HEK293 (cell line): ENCODE measurements around the gene ADAMTSL4.

Source experiments
- CTCF ChIA-PET: fragments of 350-600 bp; formaldehyde crosslinking; extraction: SDS; loops from one replicate; lab custom pipeline; 2021; ENCODE audit warnings: antibody characterized with exemption; lab: Yijun Ruan, JAX
- POLR2A ChIA-PET: fragments of 300-600 bp; formaldehyde crosslinking; extraction: SDS; loops from one replicate; lab custom pipeline; 2020; ENCODE audit warnings: antibody characterized with exemption, inconsistent platforms; lab: Yijun Ruan, JAX
- H3K27ac ChIP-seq: fragments of 200-500 bp; sonication (Bioruptor generic); 2 replicates; pipeline ENCODE4 v1.5.1; 2014; ENCODE audit warnings: low read depth, low read length, control low read depth, inconsistent platforms; ENCODE audit errors: extremely low read depth
- H3K36me3 ChIP-seq, 2 experiments: fragments of 200-500 bp in 1 of 2; sonication (Bioruptor generic) in 1 of 2; 1 replicate in 1 of 2; 2 replicates in 1 of 2; pipeline ENCODE4 v1.5.1; 2014 to 2017; ENCODE audit warnings: inconsistent platforms in 2 of 2, low read length in 2 of 2; ENCODE audit not compliant: control insufficient read depth in 2 of 2, insufficient read depth in 1 of 2
- H3K4me1 ChIP-seq: fragments of 200-500 bp; sonication (Bioruptor generic); 2 replicates; pipeline ENCODE4 v1.5.1; 2014; ENCODE audit warnings: mild to moderate bottlenecking, low read length, inconsistent platforms; ENCODE audit not compliant: control insufficient read depth, insufficient read depth
- H3K4me3 ChIP-seq: 2 replicates; pipeline ENCODE4 v1.5.1; 2011; ENCODE audit warnings: low read depth, mild to moderate bottlenecking, control low read depth, low read length, moderate library complexity
- H3K9me3 ChIP-seq: fragments of 200-500 bp; sonication (Bioruptor generic); 2 replicates; pipeline ENCODE4 v1.5.1; 2014; ENCODE audit warnings: low read depth, low read length, inconsistent platforms; ENCODE audit not compliant: control insufficient read depth, insufficient read depth
- BCL11B ChIP-seq: fragments of 450-650 bp; formaldehyde crosslinking; IDR thresholded peaks from 2 replicates; pipeline ENCODE4 v1.5.1; 2016; ENCODE audit warnings: low read depth, missing biosample characterization, missing genetic modification characterization
- EGR2 ChIP-seq: fragments of 450-650 bp; formaldehyde crosslinking; IDR thresholded peaks from 2 replicates; pipeline ENCODE4 v1.5.1; 2016; ENCODE audit warnings: low read depth, missing biosample characterization, missing genetic modification characterization
- FEZF1 ChIP-seq: fragments of 450-650 bp; formaldehyde crosslinking; IDR thresholded peaks from 2 replicates; pipeline ENCODE4 v1.5.1; 2016; ENCODE audit warnings: missing biosample characterization, missing genetic modification characterization
- GFI1B ChIP-seq: fragments of 450-650 bp; formaldehyde crosslinking; IDR thresholded peaks from 2 replicates; pipeline ENCODE4 v1.5.1; 2016; ENCODE audit warnings: missing biosample characterization, missing genetic modification characterization
- KLF1 ChIP-seq: fragments of 450-650 bp; formaldehyde crosslinking; IDR thresholded peaks from 2 replicates; pipeline ENCODE4 v1.5.1; 2016; ENCODE audit warnings: missing biosample characterization, missing genetic modification characterization
- KLF8 ChIP-seq: fragments of 450-650 bp; formaldehyde crosslinking; IDR thresholded peaks from 2 replicates; pipeline ENCODE4 v1.5.1; 2016; ENCODE audit warnings: missing biosample characterization, missing genetic modification characterization
- MZF1 ChIP-seq: fragments of 450-650 bp; formaldehyde crosslinking; IDR thresholded peaks from 2 replicates; pipeline ENCODE4 v1.5.1; 2017; ENCODE audit warnings: missing biosample characterization, missing genetic modification characterization, borderline replicate concordance
- OSR2 ChIP-seq: fragments of 450-650 bp; formaldehyde crosslinking; IDR thresholded peaks from 2 replicates; pipeline ENCODE4 v1.5.1; 2016; ENCODE audit warnings: missing biosample characterization, missing genetic modification characterization
- PRDM1 ChIP-seq: fragments of 450-650 bp; formaldehyde crosslinking; IDR thresholded peaks from 2 replicates; pipeline ENCODE4; 2016; ENCODE audit warnings: missing biosample characterization, missing genetic modification characterization
- REPIN1 ChIP-seq: fragments of 450-650 bp; formaldehyde crosslinking; IDR thresholded peaks from 2 replicates; pipeline ENCODE4 v1.5.1; 2017; ENCODE audit warnings: missing biosample characterization, missing genetic modification characterization, low read depth
- SP3 ChIP-seq: fragments of 450-650 bp; formaldehyde crosslinking; IDR thresholded peaks from 2 replicates; pipeline ENCODE4 v1.5.1; 2016; ENCODE audit warnings: missing biosample characterization, missing genetic modification characterization
- ZBTB1 ChIP-seq: fragments of 450-650 bp; formaldehyde crosslinking; IDR thresholded peaks from 2 replicates; pipeline ENCODE4 v1.5.1; 2016; ENCODE audit warnings: missing biosample characterization, missing genetic modification characterization
- ZBTB20 ChIP-seq: fragments of 450-650 bp; formaldehyde crosslinking; IDR thresholded peaks from 2 replicates; pipeline ENCODE4 v1.5.1; 2016; ENCODE audit warnings: missing biosample characterization, missing genetic modification characterization
- ZBTB8A ChIP-seq: fragments of 450-650 bp; formaldehyde crosslinking; IDR thresholded peaks from 2 replicates; pipeline ENCODE4 v1.5.1; 2016; ENCODE audit warnings: missing biosample characterization, missing genetic modification characterization
- ZEB2 ChIP-seq: fragments of 450-650 bp; formaldehyde crosslinking; IDR thresholded peaks from 2 replicates; pipeline ENCODE4 v1.5.1; 2016; ENCODE audit warnings: missing biosample characterization, missing genetic modification characterization
- ZFP41 ChIP-seq: fragments of 450-650 bp; formaldehyde crosslinking; IDR thresholded peaks from 2 replicates; pipeline ENCODE4 v1.5.1; 2016; ENCODE audit warnings: missing biosample characterization, missing genetic modification characterization, borderline replicate concordance
- ZNF169 ChIP-seq: fragments of 450-650 bp; formaldehyde crosslinking; IDR thresholded peaks from 2 replicates; pipeline ENCODE4 v1.5.1; 2016; ENCODE audit warnings: missing biosample characterization, missing genetic modification characterization
- ZNF24 ChIP-seq: fragments of 450-650 bp; formaldehyde crosslinking; IDR thresholded peaks from 2 replicates; pipeline ENCODE4 v1.5.1; 2016; ENCODE audit warnings: missing biosample characterization, missing genetic modification characterization
- ZNF350 ChIP-seq: fragments of 450-650 bp; formaldehyde crosslinking; IDR thresholded peaks from 2 replicates; pipeline ENCODE4 v1.5.0; 2017; ENCODE audit warnings: missing biosample characterization, mild to moderate bottlenecking, missing genetic modification characterization
- ZNF366 ChIP-seq: fragments of 450-650 bp; formaldehyde crosslinking; conservative IDR thresholded peaks from 2 replicates; pipeline ENCODE4 v1.5.1; 2016; ENCODE audit warnings: missing biosample characterization, missing genetic modification characterization
- ZNF391 ChIP-seq: fragments of 450-650 bp; formaldehyde crosslinking; IDR thresholded peaks from 2 replicates; pipeline ENCODE4 v1.5.1; 2016; ENCODE audit warnings: low read depth, missing biosample characterization, missing genetic modification characterization, borderline replicate concordance
- ZNF433 ChIP-seq: fragments of 450-650 bp; formaldehyde crosslinking; IDR thresholded peaks from 2 replicates; pipeline ENCODE4 v1.5.1; 2016; ENCODE audit warnings: missing biosample characterization, missing genetic modification characterization, low read depth
- ZNF654 ChIP-seq: fragments of 450-650 bp; formaldehyde crosslinking; IDR thresholded peaks from 2 replicates; pipeline ENCODE4 v1.5.1; 2016; ENCODE audit warnings: low read depth, missing biosample characterization, missing genetic modification characterization
- ZNF785 ChIP-seq: fragments of 450-650 bp; formaldehyde crosslinking; IDR thresholded peaks from 2 replicates; pipeline ENCODE4 v1.5.1; 2016; ENCODE audit warnings: missing biosample characterization, missing genetic modification characterization
- ZNF791 ChIP-seq: fragments of 450-650 bp; formaldehyde crosslinking; IDR thresholded peaks from 2 replicates; pipeline ENCODE4 v1.5.1; 2016; ENCODE audit warnings: missing biosample characterization, missing genetic modification characterization
- ZSCAN30 ChIP-seq: fragments of 450-650 bp; IDR thresholded peaks from 2 replicates; pipeline ENCODE4 v1.5.1; 2018; ENCODE audit warnings: missing biosample characterization, mild to moderate bottlenecking, missing genetic modification characterization, moderate library complexity
- TF ChIP-seq, protein P1 (sequence below): fragments of 450-650 bp; formaldehyde crosslinking; IDR thresholded peaks from 2 replicates; pipeline ENCODE4 v1.5.1; 2016; ENCODE audit warnings: missing biosample characterization, missing genetic modification characterization
- TF ChIP-seq, protein P2 (sequence below): fragments of 450-650 bp; formaldehyde crosslinking; conservative IDR thresholded peaks from 2 replicates; pipeline ENCODE4 v1.5.1; 2016; ENCODE audit warnings: low read depth, missing biosample characterization, missing genetic modification characterization
- TF ChIP-seq, protein P3 (sequence below): fragments of 450-650 bp; formaldehyde crosslinking; IDR thresholded peaks from 2 replicates; pipeline ENCODE4 v1.5.1; 2016; ENCODE audit warnings: missing biosample characterization, missing genetic modification characterization

ADAMTSL4 gene

DNA sequence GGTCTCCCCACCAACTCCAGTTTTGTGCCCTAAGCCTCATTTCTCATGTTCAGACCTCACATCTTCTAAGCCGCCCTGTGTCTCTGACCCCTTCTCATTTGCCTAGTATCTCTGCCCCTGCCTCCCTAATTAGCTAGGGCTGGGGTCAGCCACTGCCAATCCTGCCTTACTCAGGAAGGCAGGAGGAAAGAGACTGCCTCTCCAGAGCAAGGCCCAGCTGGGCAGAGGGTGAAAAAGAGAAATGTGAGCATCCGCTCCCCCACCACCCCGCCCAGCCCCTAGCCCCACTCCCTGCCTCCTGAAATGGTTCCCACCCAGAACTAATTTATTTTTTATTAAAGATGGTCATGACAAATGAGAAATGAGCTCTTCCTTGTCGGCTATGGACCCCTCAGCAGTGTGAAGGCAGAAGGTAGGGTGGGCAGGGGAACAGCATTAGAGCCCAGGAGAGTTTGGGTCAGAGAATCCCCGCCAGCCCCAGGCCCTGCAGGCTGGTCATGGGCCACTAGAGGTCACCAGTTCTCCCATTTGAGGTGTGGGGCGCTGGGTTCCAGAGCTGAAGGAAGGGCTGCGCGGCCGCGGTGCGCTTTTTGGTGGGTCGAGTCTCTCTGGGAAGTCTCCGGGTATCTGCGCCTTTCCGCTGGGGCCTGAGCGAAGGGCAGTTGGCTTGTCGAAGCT lies 11.5 kb downstream of the ADAMTSL4 start (continued):
- TF ChIP-seq ZEB2 (tag by site-specific recombination) (peak; percentile 52; the same call in 1 of the 2 replicates), ZBTB8A (tag by site-specific recombination) (peak; percentile 92), BCL11B (tag by site-specific recombination) (0 out of 2 replicates have a peak, but pooled peaks have one; percentile 32), ZFP41 (tag by site-specific recombination) (no peak), ZNF366 (no peak; the same call in 1 of the 2 replicates), ZSCAN30 (tag by site-specific recombination) (peak; percentile 65; the same call in 1 of the 2 replicates), EGR2 (no peak), ZNF785 (tag by site-specific recombination) (no peak), ZNF654 (peak; percentile 90), KLF8 (tag by site-specific recombination) (no peak), ZNF391 (tag by site-specific recombination) (peak; percentile 73; the same call in 1 of the 2 replicates), FEZF1 (tag by site-specific recombination) (no peak)
- TF ChIP-seq, protein P1, sequence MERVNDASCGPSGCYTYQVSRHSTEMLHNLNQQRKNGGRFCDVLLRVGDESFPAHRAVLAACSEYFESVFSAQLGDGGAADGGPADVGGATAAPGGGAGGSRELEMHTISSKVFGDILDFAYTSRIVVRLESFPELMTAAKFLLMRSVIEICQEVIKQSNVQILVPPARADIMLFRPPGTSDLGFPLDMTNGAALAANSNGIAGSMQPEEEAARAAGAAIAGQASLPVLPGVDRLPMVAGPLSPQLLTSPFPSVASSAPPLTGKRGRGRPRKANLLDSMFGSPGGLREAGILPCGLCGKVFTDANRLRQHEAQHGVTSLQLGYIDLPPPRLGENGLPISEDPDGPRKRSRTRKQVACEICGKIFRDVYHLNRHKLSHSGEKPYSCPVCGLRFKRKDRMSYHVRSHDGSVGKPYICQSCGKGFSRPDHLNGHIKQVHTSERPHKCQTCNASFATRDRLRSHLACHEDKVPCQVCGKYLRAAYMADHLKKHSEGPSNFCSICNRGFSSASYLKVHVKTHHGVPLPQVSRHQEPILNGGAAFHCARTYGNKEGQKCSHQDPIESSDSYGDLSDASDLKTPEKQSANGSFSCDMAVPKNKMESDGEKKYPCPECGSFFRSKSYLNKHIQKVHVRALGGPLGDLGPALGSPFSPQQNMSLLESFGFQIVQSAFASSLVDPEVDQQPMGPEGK (tag by site-specific recombination): peak; percentile 13; the same call in 1 of the 2 replicates
- TF ChIP-seq, protein P2, sequence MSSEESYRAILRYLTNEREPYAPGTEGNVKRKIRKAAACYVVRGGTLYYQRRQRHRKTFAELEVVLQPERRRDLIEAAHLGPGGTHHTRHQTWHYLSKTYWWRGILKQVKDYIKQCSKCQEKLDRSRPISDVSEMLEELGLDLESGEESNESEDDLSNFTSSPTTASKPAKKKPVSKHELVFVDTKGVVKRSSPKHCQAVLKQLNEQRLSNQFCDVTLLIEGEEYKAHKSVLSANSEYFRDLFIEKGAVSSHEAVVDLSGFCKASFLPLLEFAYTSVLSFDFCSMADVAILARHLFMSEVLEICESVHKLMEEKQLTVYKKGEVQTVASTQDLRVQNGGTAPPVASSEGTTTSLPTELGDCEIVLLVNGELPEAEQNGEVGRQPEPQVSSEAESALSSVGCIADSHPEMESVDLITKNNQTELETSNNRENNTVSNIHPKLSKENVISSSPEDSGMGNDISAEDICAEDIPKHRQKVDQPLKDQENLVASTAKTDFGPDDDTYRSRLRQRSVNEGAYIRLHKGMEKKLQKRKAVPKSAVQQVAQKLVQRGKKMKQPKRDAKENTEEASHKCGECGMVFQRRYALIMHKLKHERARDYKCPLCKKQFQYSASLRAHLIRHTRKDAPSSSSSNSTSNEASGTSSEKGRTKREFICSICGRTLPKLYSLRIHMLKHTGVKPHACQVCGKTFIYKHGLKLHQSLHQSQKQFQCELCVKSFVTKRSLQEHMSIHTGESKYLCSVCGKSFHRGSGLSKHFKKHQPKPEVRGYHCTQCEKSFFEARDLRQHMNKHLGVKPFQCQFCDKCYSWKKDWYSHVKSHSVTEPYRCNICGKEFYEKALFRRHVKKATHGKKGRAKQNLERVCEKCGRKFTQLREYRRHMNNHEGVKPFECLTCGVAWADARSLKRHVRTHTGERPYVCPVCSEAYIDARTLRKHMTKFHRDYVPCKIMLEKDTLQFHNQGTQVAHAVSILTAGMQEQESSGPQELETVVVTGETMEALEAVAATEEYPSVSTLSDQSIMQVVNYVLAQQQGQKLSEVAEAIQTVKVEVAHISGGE (tag by site-specific recombination): peak; percentile 38; the same call in 1 of the 2 replicates

DNA sequence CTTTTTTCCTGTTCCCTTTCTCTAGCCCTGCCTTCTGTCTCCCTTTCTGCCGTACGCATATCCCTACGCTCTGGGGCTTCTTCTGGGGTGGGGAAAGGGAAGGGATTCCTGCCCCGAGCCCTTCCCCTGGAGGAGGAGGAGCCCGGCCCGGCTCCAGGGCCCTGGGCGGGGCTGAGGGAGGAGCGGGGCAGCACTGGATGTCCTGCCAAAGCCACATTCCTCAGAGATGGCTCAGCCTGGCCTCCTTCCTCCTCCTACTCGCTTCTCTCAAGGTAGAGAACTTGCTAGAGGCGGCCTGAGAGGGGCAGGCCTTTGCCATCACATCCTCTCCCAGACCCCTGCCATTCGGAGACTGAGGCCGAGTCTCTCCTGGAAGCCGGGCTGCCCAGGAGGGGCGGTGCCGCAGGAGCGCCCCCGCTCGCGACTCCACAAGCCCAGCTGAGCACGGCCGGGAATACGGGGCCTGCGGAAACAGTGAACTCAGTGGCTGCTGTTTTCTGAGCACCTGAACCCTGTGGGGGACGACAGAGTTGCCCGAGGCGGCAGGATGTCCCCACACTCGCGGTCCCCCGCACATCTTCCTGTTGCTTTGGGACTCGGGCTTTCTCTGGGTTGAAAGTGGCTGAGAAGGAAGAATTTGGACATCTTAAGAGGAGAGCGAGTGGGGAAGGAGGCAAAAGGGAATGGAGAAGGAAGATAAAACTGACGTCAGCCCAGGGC lies 12.2 kb downstream of the ADAMTSL4 start:
- Histone ChIP-seq H3K4me3 (peak overlapping the region; percentile 56), H3K4me1 (peaks cover 21% of the 10 kb centered on the region), H3K36me3 (no peaks in the 10 kb centered on the region), H3K9me3 (no peaks in the 10 kb centered on the region), H3K27ac (peak overlapping the region; percentile 96)
- CTCF ChIA-PET: interaction anchor here (0.6 to 5.1 kb wide), 56 partner anchors 13 to 1918 kb away, joined by 3 to 135 read pairs (median 4); partner anchors contain the start of genes ADAMTSL4, CTSK, ENSA and FALEC
- POLR2A ChIA-PET: interaction anchor here (0.7 to 8.8 kb wide), 13 partner anchors 12 to 266 kb away, joined by 3 to 272 read pairs (median 5); partner anchors contain the start of genes ADAMTSL4, ENSA, GOLPH3L and MCL1
- TF ChIP-seq PRDM1 (tag by site-specific recombination) (peak; percentile 97), SP3 (tag by site-specific recombination) (peak; percentile 87), GFI1B (tag by site-specific recombination) (no peak), KLF1 (tag by site-specific recombination) (peak; percentile 60), ZNF169 (no peak), ZNF24 (tag by site-specific recombination) (peak; percentile 46; the same call in 1 of the 2 replicates), OSR2 (tag by site-specific recombination) (peak; percentile 31), ZBTB20 (peak; percentile 83), ZBTB1 (no peak), ZNF791 (no peak), ZNF433 (tag by site-specific recombination) (no peak), ZNF350 (tag by site-specific recombination) (no peak), REPIN1 (tag by site-specific recombination) (no peak), MZF1 (peak; percentile 85)
- TF ChIP-seq, protein P3, sequence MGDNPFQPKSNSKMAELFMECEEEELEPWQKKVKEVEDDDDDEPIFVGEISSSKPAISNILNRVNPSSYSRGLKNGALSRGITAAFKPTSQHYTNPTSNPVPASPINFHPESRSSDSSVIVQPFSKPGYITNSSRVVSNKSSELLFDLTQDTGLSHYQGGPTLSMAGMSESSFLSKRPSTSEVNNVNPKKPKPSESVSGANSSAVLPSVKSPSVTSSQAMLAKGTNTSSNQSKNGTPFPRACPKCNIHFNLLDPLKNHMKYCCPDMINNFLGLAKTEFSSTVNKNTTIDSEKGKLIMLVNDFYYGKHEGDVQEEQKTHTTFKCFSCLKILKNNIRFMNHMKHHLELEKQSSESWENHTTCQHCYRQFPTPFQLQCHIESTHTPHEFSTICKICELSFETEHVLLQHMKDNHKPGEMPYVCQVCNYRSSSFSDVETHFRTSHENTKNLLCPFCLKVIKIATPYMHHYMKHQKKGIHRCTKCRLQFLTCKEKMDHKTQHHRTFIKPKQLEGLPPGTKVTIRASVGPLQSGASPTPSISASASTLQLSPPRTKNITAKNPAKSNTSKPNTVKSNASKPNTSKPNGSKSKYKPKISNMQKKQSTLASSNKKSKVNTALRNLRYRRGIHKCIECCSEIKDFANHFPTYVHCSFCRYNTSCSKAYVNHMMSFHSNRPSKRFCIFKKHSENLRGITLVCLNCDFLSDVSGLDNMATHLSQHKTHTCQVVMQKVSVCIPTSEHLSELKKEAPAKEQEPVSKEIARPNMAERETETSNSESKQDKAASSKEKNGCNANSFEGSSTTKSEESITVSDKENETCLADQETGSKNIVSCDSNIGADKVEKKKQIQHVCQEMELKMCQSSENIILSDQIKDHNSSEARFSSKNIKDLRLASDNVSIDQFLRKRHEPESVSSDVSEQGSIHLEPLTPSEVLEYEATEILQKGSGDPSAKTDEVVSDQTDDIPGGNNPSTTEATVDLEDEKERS: 0 out of 2 replicates have a peak, but pooled peaks have one; percentile 67
